ENCODE results near the gene SPATA19.

GRCh38 chr11:133818302-133818701, 27.0 kb downstream of the SPATA19 start:
- TF ChIP-seq EZH2 (IDR thresholded peaks at IDR 0.05; ENCODE audit: low read depth) (no peak), CTCF (conservative IDR thresholded peaks at IDR 0.05) (no peak)
